Ammon's horn (tissue), 1 donor: Measurements from ENCODE around the gene RGS11.

Experiments
- DNase-seq: peaks from one replicate; pipeline ENCODE4 v3.0.0-alpha.2; 2016; ENCODE audit warnings: low spot score

RGS11 gene

GRCh38 chr16:296806-297510, 21.2 kb upstream of the RGS11 start:
- no peak for DNase-seq

GRCh38 chr16:296276-296675, 20.5 kb upstream of the RGS11 start:
- DNase-seq = no peak

- DNase-seq = no peak
These were observed 17.5 kb upstream of the RGS11 start for GRCh38 chr16:293043-293775.

- DNase-seq = no peak
These were observed 15.8 kb upstream of the RGS11 start for GRCh38 chr16:291539-291938.

- DNase-seq = no peak
These were observed 15.1 kb upstream of the RGS11 start for GRCh38 chr16:290681-291405.

GRCh38 chr16:290015-290680, 14.4 kb upstream of the RGS11 start:
- no peak for DNase-seq

- no peak for DNase-seq
These were observed 13.8 kb upstream of the RGS11 start for GRCh38 chr16:289395-289997.

GRCh38 chr16:287981-288920, 12.5 kb upstream of the RGS11 start:
- DNase-seq = no peak

GRCh38 chr16:287298-287811, 11.6 kb upstream of the RGS11 start:
- DNase-seq = no peak

GRCh38 chr16:286491-287297, 10.9 kb upstream of the RGS11 start:
- DNase-seq = no peak

- no peak for DNase-seq
These were observed 9.7 kb upstream of the RGS11 start for GRCh38 chr16:285146-286055.

GRCh38 chr16:284204-285120, 8.7 kb upstream of the RGS11 start:
- DNase-seq = no peak

GRCh38 chr16:283033-283805, 7.5 kb upstream of the RGS11 start, which contains the start of gene PDIA2:
Gene PDIA2, plus strand, starts transcription at chr16:283164. Its CDS starts 6 bp downstream, at chr16:283170.
- DNase-seq = peak; percentile 55

GRCh38 chr16:282491-282890, 6.7 kb upstream of the RGS11 start:
- DNase-seq = no peak

- DNase-seq = no peak
These were observed 6.0 kb upstream of the RGS11 start for GRCh38 chr16:281660-282255.

GRCh38 chr16:280991-281659, 5.4 kb upstream of the RGS11 start:
- no peak for DNase-seq
